Spinal cord (tissue), 10 donors: ENCODE data around the gene B3GALNT2. TPM values are rescaled to one million over a fixed set of nuclear protein-coding genes. Genes with fewer than 3 reads are reported as not detected.
"Not testable (repeated sequence)": the region's sequence is repeated elsewhere in the genome, so short reads cannot be mapped to it uniquely, and the experiment has no call there.

Experiments used
- DNase-seq, 6 donors: peaks; one replicate each; pipeline versions ENCODE4 v3.0.0 to v3.0.0-alpha.2; 2013 to 2015; ENCODE audit warnings: low spot score in 6 of 6, low read depth in 4 of 6
- H3K27ac ChIP-seq: one replicate; pipeline ENCODE4 v1.5.1; 2013; ENCODE audit warnings: low read depth, low read length, control low read depth
- H3K27me3 ChIP-seq: one replicate; pipeline ENCODE4 v1.6.1; 2013; ENCODE audit warnings: low read length; ENCODE audit not compliant: control insufficient read depth, insufficient read depth
- H3K36me3 ChIP-seq: one replicate; pipeline ENCODE4 v1.6.1; 2013; ENCODE audit warnings: low read length; ENCODE audit not compliant: control insufficient read depth, insufficient read depth
- H3K4me1 ChIP-seq: one replicate; pipeline ENCODE4 v1.6.1; 2013; ENCODE audit warnings: low read length; ENCODE audit not compliant: control insufficient read depth, insufficient read depth
- H3K4me3 ChIP-seq: one replicate; pipeline ENCODE4 v1.5.1; 2013; ENCODE audit warnings: low read depth, low read length, control low read depth
- H3K9me3 ChIP-seq: one replicate; pipeline ENCODE4 v1.6.1; 2013; ENCODE audit warnings: low read length; ENCODE audit not compliant: control insufficient read depth, insufficient read depth
- WGBS: methylation state at CpG from one replicate; pipeline ENCODE4 v1.1.5; 2013; ENCODE audit warnings: missing lambda C conversion rate; ENCODE audit not compliant: insufficient coverage; 5-methylcytosine and 5-hydroxymethylcytosine counted together
- long read RNA-seq, 4 donors: transcript quantifications; one replicate each; lab custom pipeline, GENCODE V29; 2026
- polyA plus RNA-seq, 2 donors: library from polyadenylated mRNA; unstranded; fragments of 120-200 nt; gene quantifications; one replicate each; pipeline ENCODE4 v1.2.1, GENCODE V29; 2013; ENCODE audit not compliant: insufficient read length in 2 of 2
- total RNA-seq, 2 donors: library from RNA; depleted of rRNA in 1 of 2; stranded (reverse); fragments of 120-200 nt in 1 of 2; fragments of >200 nt in 1 of 2; gene quantifications; one replicate each; pipeline versions ENCODE4 v1.2.3 to v1.2.4, GENCODE V29; 2013 to 2014
- donor health status: healthy.

The B3GALNT2 gene
- total RNA-seq = 10 to 100 TPM; 26.7 to 31.1 TPM
- 10 to 100 TPM; 10.1 to 16.1 TPM for polyA plus RNA-seq
- long read RNA-seq, donor 1, partial matches to known transcripts = 0 of 2 reads
- long read RNA-seq, donor 1, other reads (novel, unspliced or antisense) = 0 of 2 reads
- long read RNA-seq, donor 2, partial matches to known transcripts = 0 of 1 reads
- long read RNA-seq, donor 2, other reads (novel, unspliced or antisense) = 0 of 1 reads
- long read RNA-seq, donor 3, partial matches to known transcripts = 0 of 1 reads
- long read RNA-seq, donor 3, other reads (novel, unspliced or antisense) = 0 of 1 reads
- long read RNA-seq, donor 4, partial matches to known transcripts = 0 of 1 reads
- long read RNA-seq, donor 4, other reads (novel, unspliced or antisense) = 0 of 1 reads

GRCh38 chr1:235504122-235504493 lies at the start of gene B3GALNT2:
B3GALNT2 (minus strand) TSS chr1:235504452; CDS start chr1:235504252, 200 bp downstream.
- Histone ChIP-seq H3K4me3 (peak within 1 kb of the TSS; percentile 91), H3K27me3 (no peaks in the 10 kb centered on the region), H3K36me3 (no peaks in the 10 kb centered on the region), H3K9me3 (no peaks in the 10 kb centered on the region), H3K4me1 (peaks cover 15% of the 10 kb centered on the region), H3K27ac (peak within 1 kb of the TSS; percentile 100)
- no peak for DNase-seq
- under 1% methylated on average over 48 of the region's 48 CpGs for WGBS

- H3K27me3 ChIP-seq = no peaks in the 10 kb centered on the region
- H3K27ac ChIP-seq = no peak overlapping the region
- 97% methylated on average over 3 of the region's 5 CpGs for WGBS
- no peak overlapping the region for H3K4me3 ChIP-seq
- H3K4me1 ChIP-seq = peaks cover 4% of the 10 kb centered on the region
- no peaks in the 10 kb centered on the region for H3K9me3 ChIP-seq
- DNase-seq = peak in 1 of 6 donors; percentile 50
- peaks cover 8% of the 10 kb centered on the region for H3K36me3 ChIP-seq
Observed at GRCh38 chr1:235553112-235553551, 48.9 kb upstream of the B3GALNT2 start.

- H3K27ac ChIP-seq = no peak overlapping the region
- H3K36me3 ChIP-seq = peaks cover 8% of the 10 kb centered on the region
- no peaks in the 10 kb centered on the region for H3K9me3 ChIP-seq
- H3K27me3 ChIP-seq = no peaks in the 10 kb centered on the region
- DNase-seq = no peak
- no peaks in the 10 kb centered on the region for H3K4me1 ChIP-seq
- no peak overlapping the region for H3K4me3 ChIP-seq
- WGBS = 89% methylated on average over 8 of the region's 10 CpGs
Observed at GRCh38 chr1:235552146-235552716, 48.0 kb upstream of the B3GALNT2 start.

- Histone ChIP-seq H3K4me1 (no peaks in the 10 kb centered on the region), H3K27me3 (no peaks in the 10 kb centered on the region), H3K27ac (no peak overlapping the region), H3K9me3 (no peaks in the 10 kb centered on the region), H3K36me3 (peaks cover 11% of the 10 kb centered on the region), H3K4me3 (no peak overlapping the region)
- 59% methylated on average over 7 of the region's 13 CpGs for WGBS
- peak in 1 of 6 donors; percentile 60 for DNase-seq
Observed at GRCh38 chr1:235549351-235550139, 45.3 kb upstream of the B3GALNT2 start.

GRCh38 chr1:235546369-235547155 lies 42.3 kb upstream of the B3GALNT2 start:
- not testable (repeated sequence) for H3K27me3 ChIP-seq, H3K4me1 ChIP-seq, DNase-seq, H3K4me3 ChIP-seq, H3K27ac ChIP-seq, H3K36me3 ChIP-seq, H3K9me3 ChIP-seq
- WGBS = 55% methylated on average over 10 of the region's 10 CpGs

GRCh38 chr1:235545292-235545930 lies 41.2 kb upstream of the B3GALNT2 start:
- H3K27me3 ChIP-seq = no peaks in the 10 kb centered on the region
- H3K4me3 ChIP-seq = no peak overlapping the region
- no peak for DNase-seq
- no peaks in the 10 kb centered on the region for H3K9me3 ChIP-seq
- peaks cover 5% of the 10 kb centered on the region for H3K36me3 ChIP-seq
- 86% methylated on average over 5 of the region's 9 CpGs for WGBS
- H3K4me1 ChIP-seq = no peaks in the 10 kb centered on the region
- H3K27ac ChIP-seq = no peak overlapping the region

GRCh38 chr1:235542845-235543244 lies 38.6 kb upstream of the B3GALNT2 start:
- not testable (repeated sequence) for H3K4me3 ChIP-seq, H3K27me3 ChIP-seq, H3K4me1 ChIP-seq, H3K27ac ChIP-seq, DNase-seq, H3K36me3 ChIP-seq, H3K9me3 ChIP-seq
- 61% methylated on average over 5 of the region's 7 CpGs for WGBS

- H3K4me1 ChIP-seq = no peaks in the 10 kb centered on the region
- WGBS = 61% methylated on average over 3 of the region's 8 CpGs
- no peak overlapping the region for H3K4me3 ChIP-seq
- no peaks in the 10 kb centered on the region for H3K9me3 ChIP-seq
- H3K27me3 ChIP-seq = no peaks in the 10 kb centered on the region
- DNase-seq = no peak
- no peaks in the 10 kb centered on the region for H3K36me3 ChIP-seq
- H3K27ac ChIP-seq = no peak overlapping the region
Observed at GRCh38 chr1:235533476-235534168, 29.4 kb upstream of the B3GALNT2 start.
